NCI-H345 treated with DMSO at 0.1 percent for 48 hours (cell line): ENCODE measurements around the gene OR2L13.
"Not testable (repeated sequence)": the region's sequence is repeated elsewhere in the genome, so short reads cannot be mapped to it uniquely, and the experiment has no call there.

Experiments used
- DNase-seq: peaks from one replicate; lab custom pipeline; 2025; ENCODE audit not compliant: unreplicated experiment; lab: John Stamatoyannopoulos, UW

OR2L13 gene, protein sequence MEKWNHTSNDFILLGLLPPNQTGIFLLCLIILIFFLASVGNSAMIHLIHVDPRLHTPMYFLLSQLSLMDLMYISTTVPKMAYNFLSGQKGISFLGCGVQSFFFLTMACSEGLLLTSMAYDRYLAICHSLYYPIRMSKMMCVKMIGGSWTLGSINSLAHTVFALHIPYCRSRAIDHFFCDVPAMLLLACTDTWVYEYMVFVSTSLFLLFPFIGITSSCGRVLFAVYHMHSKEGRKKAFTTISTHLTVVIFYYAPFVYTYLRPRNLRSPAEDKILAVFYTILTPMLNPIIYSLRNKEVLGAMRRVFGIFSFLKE

DNA sequence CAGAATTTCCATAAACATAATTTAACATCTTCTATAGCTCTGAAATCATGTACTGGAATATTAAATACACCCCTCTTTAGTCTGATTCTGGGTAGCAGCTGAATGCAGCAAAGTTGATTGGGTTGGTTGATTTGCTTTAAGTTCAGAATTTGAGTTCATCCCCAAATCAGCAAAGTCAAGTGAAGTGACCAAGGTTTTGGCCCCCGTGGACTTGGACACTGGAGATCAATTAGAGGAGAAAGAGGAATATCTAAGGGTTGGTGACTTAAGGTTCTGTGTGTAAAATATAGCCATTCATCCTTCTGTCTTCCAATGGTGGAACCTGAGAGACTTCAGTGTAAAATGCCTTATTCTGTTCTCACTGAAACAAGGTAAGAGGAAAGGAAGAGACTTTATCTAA lies at the start of gene OR2L13:
Gene OR2L13 (plus strand): TSS at position 301 of the 400 bp plus-strand sequence. CDS start 4,192 bp downstream, outside the sequence.
- DNase-seq, result no peak

DNA sequence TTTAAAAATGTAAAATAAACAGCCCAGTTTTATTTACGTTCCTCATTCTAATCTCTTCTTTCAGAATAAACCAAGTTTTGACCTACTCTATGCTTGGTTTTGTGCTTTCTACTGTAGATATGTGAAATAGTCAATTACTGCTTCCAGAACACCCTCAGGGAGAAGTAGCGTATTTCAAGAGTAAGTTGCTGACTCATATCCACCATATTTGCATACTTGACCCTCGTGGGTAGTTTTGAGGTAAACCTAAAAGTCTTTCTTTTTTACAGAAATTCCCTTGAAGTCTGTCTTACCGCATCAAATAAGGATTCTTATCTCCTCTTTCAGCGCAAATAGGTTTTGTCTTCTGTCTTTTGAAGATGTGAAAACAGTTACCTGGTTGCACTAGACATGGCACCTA lies 49.8 kb upstream of the OR2L13 start:
- DNase-seq, result no peak

DNA sequence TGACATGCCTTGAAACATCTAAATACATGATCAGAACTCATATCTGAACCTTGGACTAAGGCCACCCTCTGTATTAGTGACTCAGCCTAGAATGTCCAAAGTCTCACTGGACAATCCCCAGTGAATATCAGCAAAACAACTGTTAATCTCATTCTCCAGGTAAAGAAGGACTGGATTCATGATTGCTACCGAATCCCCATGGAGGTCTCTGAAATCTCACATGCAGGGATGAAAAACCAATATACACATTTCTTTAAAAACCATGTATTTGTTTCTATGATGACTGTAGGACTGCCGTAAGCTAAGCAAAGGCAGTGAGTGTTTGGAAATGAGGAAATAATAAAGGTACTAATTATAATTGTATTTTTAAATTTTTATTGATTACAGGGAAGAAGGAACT lies 48.4 kb upstream of the OR2L13 start, which contains the start of gene OR2L3:
Gene OR2L3 (plus strand): TSS at position 301 of the 400 bp plus-strand sequence. CDS start 13,846 bp downstream, outside the sequence.
- no peak for DNase-seq

DNA sequence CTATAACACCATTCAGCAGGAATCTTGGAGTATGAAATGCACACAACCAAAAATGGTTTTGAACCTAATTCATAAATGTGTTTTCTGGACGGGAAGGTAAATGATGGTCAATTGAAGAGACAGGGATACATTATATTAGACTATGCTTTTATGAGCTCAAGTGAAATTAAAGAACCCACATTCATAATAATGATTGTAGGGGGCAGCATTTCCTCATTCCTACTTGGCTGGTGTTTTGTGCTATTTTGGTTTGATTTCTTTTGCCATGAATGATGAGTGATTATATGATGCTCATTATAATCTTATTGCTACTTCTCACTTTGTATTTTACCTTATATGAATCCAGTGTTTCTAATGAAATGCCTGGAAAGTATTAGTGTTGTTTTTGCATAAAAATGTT lies 48.0 kb upstream of the OR2L13 start:
- no peak for DNase-seq

DNA sequence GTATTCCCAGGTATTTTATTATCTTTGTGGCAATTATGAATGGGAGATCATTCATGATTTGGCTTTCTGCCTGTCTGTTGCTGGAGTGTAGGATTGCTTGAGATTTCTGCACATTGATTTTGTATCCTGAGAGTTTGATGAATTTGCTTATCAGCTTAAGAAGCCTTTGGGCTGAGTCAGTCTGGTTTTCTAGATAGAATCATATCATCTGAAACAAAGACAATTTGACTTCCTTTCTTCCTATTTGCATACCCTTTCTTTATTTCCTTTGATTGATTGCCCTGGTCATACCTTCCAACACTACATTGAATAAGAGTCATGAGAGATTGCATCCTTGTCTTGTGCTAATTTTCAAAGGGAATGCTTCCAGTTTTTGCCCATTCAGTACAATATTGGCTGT lies 40.3 kb upstream of the OR2L13 start:
- no peak for DNase-seq

DNA sequence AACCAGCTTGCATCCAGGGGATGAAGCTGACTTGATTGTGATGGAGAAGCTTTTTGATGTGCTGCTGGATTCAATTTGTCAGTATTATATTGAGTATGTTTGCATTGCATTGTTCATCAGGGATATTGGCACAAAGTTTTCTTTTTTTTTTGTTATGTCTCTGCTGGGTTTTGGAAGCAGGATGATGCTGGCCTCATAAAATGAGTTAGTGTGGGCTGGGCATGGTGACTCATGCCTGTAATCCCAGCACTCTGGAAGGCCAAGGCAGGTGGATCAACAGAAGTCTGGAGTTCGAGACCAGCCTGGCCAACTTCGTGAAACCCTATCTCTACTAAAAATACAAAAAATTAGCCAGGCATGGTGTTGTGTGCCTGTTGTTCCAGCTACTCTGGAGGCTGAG lies 39.7 kb upstream of the OR2L13 start:
- no peak for DNase-seq

DNA sequence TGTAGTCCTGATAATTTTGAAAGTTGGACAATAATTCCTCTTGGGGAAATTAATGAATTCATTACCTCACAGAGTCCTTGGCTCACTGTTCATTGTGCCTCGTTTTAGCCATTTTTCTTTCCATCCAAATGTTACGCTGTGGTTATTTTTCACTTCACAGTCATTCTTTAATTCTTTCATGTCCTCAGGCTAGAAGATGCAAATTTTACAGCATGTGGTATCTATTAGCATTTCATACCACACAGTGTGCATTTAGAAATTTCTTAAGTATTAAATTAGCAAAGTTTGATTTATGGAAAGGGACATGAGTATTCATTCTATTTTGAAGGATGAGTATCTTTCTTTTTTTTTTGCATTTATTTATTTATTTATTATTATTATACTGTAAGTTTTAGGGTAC lies 29.9 kb upstream of the OR2L13 start:
- no peak for DNase-seq

DNA sequence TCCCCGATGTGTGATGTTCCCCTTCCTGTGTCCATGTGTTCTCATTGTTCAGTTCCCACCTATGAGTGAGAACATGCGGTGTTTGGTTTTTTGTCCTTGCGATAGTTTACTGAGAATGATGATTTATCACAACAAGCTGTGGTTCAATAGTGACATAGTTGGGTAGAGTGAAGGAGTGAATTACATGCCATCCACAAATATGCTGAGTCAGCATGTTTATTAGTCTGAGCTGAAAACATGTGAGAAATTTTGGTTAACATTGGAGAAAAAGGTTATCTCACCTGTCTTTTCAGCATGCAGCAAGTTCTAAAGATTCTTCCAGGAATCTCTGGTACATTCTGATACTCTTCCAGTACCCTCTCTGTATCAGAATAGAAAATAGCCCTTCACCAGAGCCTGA lies 29.4 kb upstream of the OR2L13 start:
- DNase-seq, result no peak

DNA sequence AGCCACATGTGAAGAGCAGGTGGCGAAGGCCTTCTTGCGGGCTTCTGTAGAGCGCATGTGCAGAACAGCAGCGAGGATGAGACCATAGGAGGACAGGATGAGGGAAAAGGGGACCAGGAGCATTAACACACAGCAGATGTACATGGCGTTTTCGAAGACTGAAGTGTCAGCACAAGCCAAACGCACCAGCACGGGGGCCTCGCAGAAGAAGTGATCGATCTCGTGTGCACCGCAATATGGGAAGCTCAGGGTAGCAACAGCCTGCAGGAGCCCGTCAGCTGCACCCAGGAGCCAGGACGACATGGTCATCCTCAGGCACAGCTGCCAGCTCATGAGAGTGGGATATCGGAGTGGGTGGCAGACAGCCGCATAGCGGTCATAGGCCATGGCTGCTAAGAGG lies 11.1 kb upstream of the OR2L13 start:
- not testable (repeated sequence) for DNase-seq

DNA sequence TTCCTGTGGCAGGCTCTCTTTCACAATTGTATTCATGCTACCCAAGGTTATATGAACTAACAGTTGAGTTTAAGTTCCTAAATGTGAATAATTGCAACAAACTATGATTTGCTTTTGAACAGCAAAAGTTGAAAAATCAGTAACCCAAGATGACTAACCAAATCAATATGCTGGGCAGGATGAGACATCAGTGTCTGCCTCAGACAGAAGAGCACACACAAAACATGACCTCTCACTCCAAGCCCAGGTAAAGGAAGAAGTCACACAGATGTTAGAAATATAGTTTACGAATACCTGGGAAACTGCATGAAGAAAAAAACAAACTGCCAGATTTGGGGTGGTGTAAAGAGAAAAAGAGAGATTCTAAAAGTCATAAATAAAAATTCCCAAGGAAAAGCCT lies 3.5 kb downstream of the OR2L13 start:
- DNase-seq, result no peak

DNA sequence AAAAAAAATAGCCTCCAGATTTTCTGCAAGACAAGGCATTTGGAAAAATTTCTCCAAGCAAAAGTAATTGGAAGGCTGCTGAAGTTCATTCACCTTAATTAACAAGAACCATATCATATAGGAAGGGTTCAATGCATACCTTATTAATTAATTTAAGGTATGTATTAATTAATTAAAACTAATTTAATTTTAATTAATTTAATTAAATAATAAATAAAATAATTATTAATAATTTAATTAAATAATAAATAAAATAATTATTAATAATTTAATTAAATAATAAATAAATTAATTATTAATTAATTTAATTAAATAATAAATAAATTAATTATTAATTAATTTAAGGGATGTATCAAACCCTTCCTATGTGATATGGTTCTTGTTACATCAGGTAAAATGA lies 7.9 kb downstream of the OR2L13 start:
- no peak for DNase-seq

DNA sequence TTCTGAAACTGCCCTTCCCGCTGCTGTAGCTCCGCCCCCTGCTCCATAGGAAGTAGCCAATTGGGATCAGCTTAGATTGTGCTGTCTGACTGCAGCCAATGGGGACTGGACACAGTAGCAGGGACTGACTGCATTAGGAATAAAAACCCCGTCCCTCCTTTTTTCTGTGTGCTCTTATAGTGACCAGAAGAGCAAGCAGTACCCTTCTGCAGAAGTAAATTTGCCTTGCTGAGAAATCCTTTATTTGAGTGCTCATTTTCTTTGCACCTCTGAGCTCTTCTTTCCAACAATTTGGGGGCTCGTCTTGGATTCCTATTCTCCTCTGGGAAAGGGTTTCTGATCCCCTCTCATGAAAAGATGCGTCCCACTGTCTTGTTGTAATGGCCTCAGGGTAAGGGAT lies 16.2 kb downstream of the OR2L13 start:
- no peak for DNase-seq

DNA sequence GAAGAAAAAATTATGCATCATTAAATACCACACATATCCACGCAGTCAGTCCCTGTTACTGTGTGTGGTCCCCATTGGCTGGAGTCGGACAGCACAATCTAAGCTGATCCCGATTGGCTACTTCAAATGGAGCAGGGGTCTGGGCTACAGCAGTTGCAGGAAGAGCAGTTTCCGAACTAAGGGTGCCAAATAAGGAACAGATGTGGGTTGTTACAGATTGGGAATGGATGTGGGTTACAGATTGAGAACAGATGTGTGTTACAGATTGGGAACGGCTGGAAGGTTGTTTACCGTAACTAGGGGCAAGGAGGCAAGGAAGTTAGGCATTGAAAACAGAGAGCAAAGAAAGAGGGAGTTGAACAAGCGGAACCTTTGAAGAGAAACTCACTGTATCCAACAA lies 19.9 kb downstream of the OR2L13 start:
- no peak for DNase-seq

DNA sequence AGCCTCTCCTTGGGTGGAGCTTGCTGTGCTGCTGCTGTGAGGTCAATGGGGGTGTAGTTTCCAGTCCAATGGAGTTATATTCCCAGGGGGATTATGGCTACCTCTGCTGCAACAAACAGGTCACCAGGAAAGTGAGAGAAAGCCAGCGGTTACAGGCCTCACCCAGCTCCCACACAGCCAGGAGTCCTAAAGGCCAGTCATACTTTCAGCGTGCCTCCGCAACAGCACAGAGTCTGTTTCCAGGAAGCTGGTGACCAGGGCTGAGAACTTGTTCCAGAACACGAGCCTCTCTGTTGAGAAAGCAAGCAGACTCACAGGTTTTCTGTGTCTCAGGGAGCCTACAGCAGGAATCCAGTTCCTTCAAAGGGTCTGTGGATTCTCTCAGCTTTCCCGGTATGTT lies 32.7 kb downstream of the OR2L13 start:
- no peak for DNase-seq

DNA sequence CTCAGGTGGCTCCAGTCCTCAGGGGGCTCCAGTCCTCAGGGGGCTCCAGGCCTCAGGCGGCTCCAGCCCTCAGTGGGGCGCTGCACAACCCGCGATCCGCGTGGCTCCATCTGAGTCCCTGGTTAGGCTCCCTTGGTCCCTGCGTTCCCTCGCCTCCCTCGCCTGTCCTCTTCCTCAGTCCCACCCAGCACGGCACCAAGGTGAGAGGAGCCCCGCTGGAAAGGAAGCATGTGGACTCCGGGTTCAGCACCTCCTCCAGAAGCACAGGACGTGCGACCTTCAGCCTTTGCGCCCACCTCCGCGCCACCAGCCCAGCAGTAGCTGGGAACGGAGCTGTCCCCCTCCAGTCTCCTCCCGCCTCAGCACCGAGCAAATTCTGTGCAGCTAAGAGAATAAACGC lies 41.8 kb downstream of the OR2L13 start:
- DNase-seq, result no peak

DNA sequence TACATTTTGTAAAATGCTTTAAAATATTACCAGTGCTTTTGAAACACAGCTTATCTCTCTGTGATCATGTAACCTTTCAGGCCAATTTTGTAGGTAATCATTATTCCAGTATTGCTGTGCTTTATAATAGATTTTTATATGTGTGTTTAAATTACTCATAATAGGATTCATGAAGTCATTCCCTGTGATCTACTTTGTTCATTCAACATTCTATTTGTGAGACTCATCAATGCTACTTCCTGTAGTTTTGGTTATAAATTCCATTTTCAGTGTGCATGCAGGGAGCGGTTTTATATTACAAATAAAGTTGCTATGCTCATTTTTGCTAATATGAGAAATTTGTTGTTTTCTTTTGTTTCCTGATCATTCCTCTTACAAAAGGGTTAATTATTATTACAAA lies 45.9 kb downstream of the OR2L13 start:
- no peak for DNase-seq

DNA sequence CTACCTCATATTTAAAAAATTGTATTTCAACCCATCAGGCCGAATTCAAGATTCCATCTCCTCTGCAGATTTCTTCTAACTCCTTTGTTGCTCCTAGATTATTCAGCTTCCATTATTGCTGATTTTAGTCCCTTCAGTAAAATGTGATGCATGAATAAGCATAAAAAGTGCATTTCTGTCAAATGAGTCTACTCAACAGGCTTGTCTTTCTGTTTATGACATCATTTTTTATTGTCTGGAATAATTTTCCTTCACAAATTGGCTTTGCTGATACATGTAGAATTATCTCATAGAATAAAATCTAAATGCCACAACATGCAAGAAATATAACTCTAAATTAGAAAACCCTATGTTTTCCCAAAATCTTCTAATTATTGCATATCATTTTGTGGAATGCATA lies 48.3 kb downstream of the OR2L13 start:
- no peak for DNase-seq

DNA sequence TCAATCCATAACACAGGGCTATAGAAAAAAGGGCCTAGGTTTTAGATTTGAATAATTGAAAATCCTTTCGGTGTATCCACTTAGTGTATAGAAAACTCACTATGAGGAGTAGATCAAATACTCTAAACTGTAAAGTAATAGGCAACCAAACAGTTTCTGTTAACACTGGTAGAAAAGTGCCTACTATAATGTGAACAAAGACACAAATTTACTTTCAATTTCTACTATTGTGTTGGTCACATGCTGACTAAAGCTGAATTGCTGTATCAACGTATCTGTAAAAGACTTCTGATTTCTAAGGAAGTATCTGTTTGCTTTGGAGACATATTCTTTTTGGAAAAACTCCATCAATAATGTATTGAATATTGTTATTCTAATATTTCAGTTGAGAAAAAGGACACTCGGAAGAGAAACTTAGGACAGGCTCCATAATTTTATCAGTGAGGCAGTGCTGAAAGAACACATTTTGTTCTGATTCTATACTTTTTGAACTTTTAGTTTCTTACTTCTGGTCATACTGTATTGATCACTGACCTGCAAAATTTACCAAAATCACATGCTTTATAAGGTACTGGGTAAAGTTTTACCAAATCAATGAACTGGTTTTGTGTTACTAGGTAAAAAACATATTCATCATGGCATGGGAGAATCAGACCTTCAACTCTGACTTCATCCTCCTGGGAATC lies 49.7 kb downstream of the OR2L13 start, which contains the start of gene OR2M5:
Gene OR2M5 (plus strand): TSS at position 636 of the 686 bp plus-strand sequence. CDS start 0 bp downstream, at position 636.
- no peak for DNase-seq
